Measurements from ENCODE around the gene DOCK3.

DNA sequence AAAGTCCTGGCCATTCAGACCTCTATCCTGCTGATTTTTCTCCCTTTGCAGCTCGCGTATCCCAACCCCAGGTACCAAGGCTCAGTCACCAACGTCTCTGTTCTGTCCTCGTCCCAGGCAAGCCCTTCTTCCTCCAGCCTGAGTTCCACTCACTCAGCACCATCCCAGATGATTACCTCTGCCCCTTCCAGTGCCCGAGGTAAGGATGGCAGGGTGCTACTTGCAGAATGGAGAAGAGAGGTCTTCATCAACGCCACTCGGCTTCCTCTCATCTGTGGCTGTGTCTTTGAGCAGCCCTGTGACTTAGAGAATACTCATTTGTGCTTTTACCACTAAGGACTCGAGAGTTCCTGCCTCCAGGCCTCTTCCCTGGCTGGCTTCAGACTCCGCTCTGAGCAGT, 687.7 kb downstream of the DOCK3 start:
- TF ChIP-seq, protein P1, sequence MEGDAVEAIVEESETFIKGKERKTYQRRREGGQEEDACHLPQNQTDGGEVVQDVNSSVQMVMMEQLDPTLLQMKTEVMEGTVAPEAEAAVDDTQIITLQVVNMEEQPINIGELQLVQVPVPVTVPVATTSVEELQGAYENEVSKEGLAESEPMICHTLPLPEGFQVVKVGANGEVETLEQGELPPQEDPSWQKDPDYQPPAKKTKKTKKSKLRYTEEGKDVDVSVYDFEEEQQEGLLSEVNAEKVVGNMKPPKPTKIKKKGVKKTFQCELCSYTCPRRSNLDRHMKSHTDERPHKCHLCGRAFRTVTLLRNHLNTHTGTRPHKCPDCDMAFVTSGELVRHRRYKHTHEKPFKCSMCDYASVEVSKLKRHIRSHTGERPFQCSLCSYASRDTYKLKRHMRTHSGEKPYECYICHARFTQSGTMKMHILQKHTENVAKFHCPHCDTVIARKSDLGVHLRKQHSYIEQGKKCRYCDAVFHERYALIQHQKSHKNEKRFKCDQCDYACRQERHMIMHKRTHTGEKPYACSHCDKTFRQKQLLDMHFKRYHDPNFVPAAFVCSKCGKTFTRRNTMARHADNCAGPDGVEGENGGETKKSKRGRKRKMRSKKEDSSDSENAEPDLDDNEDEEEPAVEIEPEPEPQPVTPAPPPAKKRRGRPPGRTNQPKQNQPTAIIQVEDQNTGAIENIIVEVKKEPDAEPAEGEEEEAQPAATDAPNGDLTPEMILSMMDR (IDR thresholded peaks at IDR 0.05; ENCODE audit: poor library complexity, severe bottlenecking) = no peak
- TF ChIP-seq POLR2AphosphoS5 (IDR thresholded peaks at IDR 0.05) (no peak), EZH2 (IDR thresholded peaks at IDR 0.05; ENCODE audit: borderline replicate concordance, insufficient read depth, low read length, poor library complexity, severe bottlenecking) (no peak)

Data from neural cell (in vitro differentiated cells).